ENCODE results near the gene ME1.

- TF ChIP-seq POLR2A (IDR thresholded peaks at IDR 0.05; ENCODE audit: low read length), result no peak
- no peak for TF ChIP-seq GATA1 (IDR thresholded peaks at IDR 0.05; ENCODE audit: low read depth, low read length)
Measured at GRCh38 chr6:83413068-83413467, 17.8 kb downstream of the ME1 start.
